ENCODE data around the gene SLC7A5. TPM values are rescaled to one million over a fixed set of nuclear protein-coding genes. Genes with fewer than 3 reads are reported as not detected.
"Not testable (repeated sequence)": the region's sequence is repeated elsewhere in the genome, so short reads cannot be mapped to it uniquely, and the experiment has no call there.

The SLC7A5 gene
- total RNA-seq, 1 donor from 2014 or later: 22.8 TPM

DNA sequence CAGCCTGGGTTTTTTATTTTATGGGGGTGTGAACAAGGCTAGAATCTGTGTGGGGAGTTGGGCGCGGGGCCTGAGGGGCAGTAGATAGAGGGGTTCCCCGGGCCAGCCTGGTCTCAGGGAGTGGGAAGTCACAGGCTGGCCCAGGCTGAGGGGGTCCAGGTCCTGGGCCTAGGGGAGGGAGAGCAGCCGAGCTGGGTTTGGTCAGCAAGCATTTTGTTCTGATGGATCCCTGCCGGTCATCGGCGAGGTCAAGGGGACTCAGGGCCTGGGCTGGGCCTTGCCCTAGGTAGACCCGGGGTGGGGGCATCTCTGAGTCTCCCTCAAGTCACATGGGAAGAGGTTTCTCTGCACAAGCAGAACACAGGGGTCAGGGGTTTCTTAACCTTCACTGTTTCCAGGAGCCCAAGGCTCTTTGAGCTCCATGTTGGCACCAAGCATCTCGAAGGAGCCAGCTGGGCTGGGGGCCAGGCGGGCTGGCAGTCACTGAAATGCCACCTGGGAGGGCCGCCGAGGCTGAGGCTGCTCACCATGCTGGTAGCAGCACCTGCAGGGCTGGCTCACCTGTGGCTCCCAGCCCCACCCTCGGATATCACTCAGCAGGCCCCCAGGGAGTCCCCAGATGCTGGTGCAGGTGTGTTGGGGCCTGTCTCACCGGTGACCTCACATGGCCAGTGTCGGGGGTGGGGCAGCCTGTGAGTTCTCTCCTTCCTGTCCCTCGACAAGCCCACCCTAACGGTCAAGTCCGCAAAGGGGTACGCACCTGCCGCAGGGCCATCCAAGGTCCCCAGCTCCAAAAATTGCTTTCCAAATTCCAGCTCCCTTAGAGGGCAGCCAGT is 41.0 kb downstream of the SLC7A5 start:
- TF ChIP-seq POLR2A (IDR thresholded peaks at IDR 0.05): no peak
- TF ChIP-seq POLR2AphosphoS5 (IDR thresholded peaks at IDR 0.05; ENCODE audit: insufficient read depth in 1 of 2, low read depth in 1 of 2): no peak
- TF ChIP-seq CTCF (IDR thresholded peaks at IDR 0.05): no peak
- intact Hi-C loops (cut with DNase I): no loop called here

GRCh38 chr16:87827588-87827915 is 41.8 kb downstream of the SLC7A5 start:
- H3K27ac ChIP-seq; H3K36me3 ChIP-seq; H3K4me1 ChIP-seq; H3K27me3 ChIP-seq; intact Hi-C loops (cut with DNase I); H3K4me3 ChIP-seq; DNase-seq (ENCODE audit: extremely low spot score in 2 of 2); H3K9me3 ChIP-seq: not testable (repeated sequence)

More for the DNA sequence above, 41.0 kb downstream of the SLC7A5 start:
- H3K36me3 ChIP-seq: no peaks in the 10 kb centered on the region
- peaks cover 5% of the 10 kb centered on the region for H3K4me1 ChIP-seq
- H3K9me3 ChIP-seq: no peaks in the 10 kb centered on the region
- H3K27ac ChIP-seq: no peak overlapping the region
- no peak overlapping the region for H3K4me3 ChIP-seq
- no peak for DNase-seq (ENCODE audit: extremely low spot score in 2 of 2)
- H3K27me3 ChIP-seq: no peaks in the 10 kb centered on the region

- Histone ChIP-seq H3K27me3 (no peaks in the 10 kb centered on the region), H3K36me3 (no peaks in the 10 kb centered on the region), H3K4me1 (peaks cover 15% of the 10 kb centered on the region), H3K27ac (no peak overlapping the region), H3K9me3 (no peaks in the 10 kb centered on the region), H3K4me3 (no peak overlapping the region)
- intact Hi-C loops (cut with DNase I): no loop called here
- TF ChIP-seq POLR2A (IDR thresholded peaks at IDR 0.05): no peak
- TF ChIP-seq POLR2AphosphoS5 (IDR thresholded peaks at IDR 0.05; ENCODE audit: insufficient read depth in 1 of 2, low read depth in 1 of 2): no peak
- TF ChIP-seq CTCF (IDR thresholded peaks at IDR 0.05): no peak
- no peak for DNase-seq (ENCODE audit: extremely low spot score in 2 of 2)
Observed at GRCh38 chr16:87826798-87827587, 42.3 kb downstream of the SLC7A5 start.

GRCh38 chr16:87826407-87826797 is 42.9 kb downstream of the SLC7A5 start:
- intact Hi-C loops (cut with DNase I); H3K4me3 ChIP-seq; H3K27ac ChIP-seq; H3K27me3 ChIP-seq; H3K9me3 ChIP-seq; DNase-seq (ENCODE audit: extremely low spot score in 2 of 2); H3K36me3 ChIP-seq: not testable (repeated sequence)
- peaks cover 18% of the 10 kb centered on the region for H3K4me1 ChIP-seq

DNA sequence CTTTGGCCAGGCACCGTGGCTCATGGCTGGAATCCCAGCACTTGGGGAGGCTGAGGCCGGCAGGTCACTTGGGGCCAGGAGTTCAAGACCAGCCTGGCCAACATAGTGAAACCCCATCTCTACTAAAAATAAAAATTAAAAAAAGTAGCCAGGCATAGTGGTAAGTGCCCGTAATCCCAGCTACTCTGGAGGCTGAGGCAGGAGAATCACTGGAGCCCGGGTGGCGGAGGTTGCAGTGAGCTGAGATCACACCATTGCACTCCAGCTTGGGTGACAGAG is 43.5 kb downstream of the SLC7A5 start:
- H3K27me3 ChIP-seq; intact Hi-C loops (cut with DNase I); H3K36me3 ChIP-seq; H3K9me3 ChIP-seq; H3K27ac ChIP-seq; H3K4me3 ChIP-seq; DNase-seq (ENCODE audit: extremely low spot score in 2 of 2): not testable (repeated sequence)
- H3K4me1 ChIP-seq: peaks cover 18% of the 10 kb centered on the region

DNA sequence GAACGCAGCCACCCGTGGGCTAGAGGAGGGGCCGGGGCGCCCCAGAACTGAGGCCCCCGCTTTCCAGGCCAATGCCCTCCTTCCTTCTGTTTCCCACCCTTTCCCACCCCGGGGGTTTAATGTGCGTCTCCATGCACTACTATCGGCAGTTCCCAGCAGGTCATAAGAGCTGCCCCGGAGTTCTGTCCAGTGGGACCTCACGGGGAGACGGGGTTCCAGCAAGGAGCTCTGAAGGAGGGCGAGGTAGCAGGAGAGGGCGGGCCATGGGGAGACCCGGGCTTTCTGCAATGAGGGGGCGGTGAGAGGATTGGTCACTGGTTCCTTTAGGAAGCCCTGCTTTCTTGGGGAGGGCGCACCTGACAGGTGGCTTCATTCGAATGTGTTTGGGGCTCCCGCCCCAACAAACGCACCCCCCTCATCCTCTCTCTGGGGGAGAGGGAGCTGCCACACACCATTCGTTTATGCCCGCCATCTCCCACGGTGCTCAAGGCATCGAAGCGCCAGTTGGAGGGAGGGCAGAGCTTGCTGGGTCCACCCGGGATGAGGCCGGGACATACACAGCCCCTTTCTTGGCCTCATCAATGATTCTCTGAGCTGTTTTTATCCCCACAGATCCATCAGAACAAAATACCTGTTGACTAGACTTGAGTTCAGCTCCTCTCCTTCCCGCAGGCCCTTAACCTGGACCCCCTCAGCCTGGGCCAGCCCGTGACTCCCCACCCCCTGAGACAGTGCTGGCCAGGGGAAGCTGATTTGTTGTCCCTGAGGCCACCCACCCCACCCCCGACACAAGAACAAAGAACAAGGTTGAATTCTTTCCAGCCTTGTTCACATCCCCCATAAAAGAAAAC is 44.1 kb downstream of the SLC7A5 start:
- no peaks in the 10 kb centered on the region for H3K36me3 ChIP-seq
- no peak overlapping the region for H3K27ac ChIP-seq
- peaks cover 18% of the 10 kb centered on the region for H3K4me1 ChIP-seq
- no peaks in the 10 kb centered on the region for H3K27me3 ChIP-seq
- DNase-seq (ENCODE audit: extremely low spot score in 2 of 2): no peak
- TF ChIP-seq POLR2AphosphoS5 (IDR thresholded peaks at IDR 0.05; ENCODE audit: insufficient read depth in 1 of 2, low read depth in 1 of 2) (no peak), POLR2A (IDR thresholded peaks at IDR 0.05) (no peak), CTCF (IDR thresholded peaks at IDR 0.05) (no peak)
- intact Hi-C loops (cut with DNase I): no loop called here
- H3K9me3 ChIP-seq: no peaks in the 10 kb centered on the region
- H3K4me3 ChIP-seq: no peak overlapping the region
